HepG2 (cell line): ENCODE results near the gene TMIGD2. TPM values are rescaled to one million over a fixed set of nuclear protein-coding genes. Genes with fewer than 3 reads are reported as not detected.

ENCODE experiments used
- ARNTL ChIP-seq: sonication (generic); formaldehyde crosslinking; IDR thresholded peaks from 2 replicates; pipeline ENCODE4 v1.4.0; 2020; ENCODE audit warnings: mild to moderate bottlenecking, missing genetic modification reagents
- ATF7-NPFF ChIP-seq: sonication (generic); formaldehyde crosslinking; IDR thresholded peaks from 2 replicates; pipeline ENCODE4 v1.8.1; 2023; ENCODE audit warnings: mild to moderate bottlenecking, low read depth, missing genetic modification reagents, moderate library complexity
- CEBPB ChIP-seq: IDR thresholded peaks from 2 replicates; pipeline ENCODE4 v1.6.1; 2011; ENCODE audit warnings: low read depth, low read length, improper control_type of control experiment, borderline replicate concordance
- ELF3 ChIP-seq: IDR thresholded peaks from 2 replicates; pipeline ENCODE4 v1.6.1; 2016; ENCODE audit warnings: missing genetic modification reagents, missing compliant biosample characterization
- FOXP1 ChIP-seq, 2 experiments: fragments of 450-650 bp in 1 of 2; IDR thresholded peaks; 2 replicates each; pipeline ENCODE4 v1.6.1; 2017 to 2018; ENCODE audit warnings: antibody characterized with exemption in 1 of 2
- IRX3 ChIP-seq: sonication (generic); formaldehyde crosslinking; IDR thresholded peaks from 2 replicates; pipeline ENCODE4 v1.8.1; 2023; ENCODE audit warnings: mild to moderate bottlenecking, low read depth, missing genetic modification reagents, borderline replicate concordance
- KDM3A ChIP-seq: IDR thresholded peaks from 2 replicates; pipeline ENCODE4 v1.6.1; 2018; ENCODE audit warnings: low read depth, missing compliant biosample characterization
- MNT ChIP-seq: fragments of 450-650 bp; IDR thresholded peaks from 2 replicates; pipeline ENCODE4 v1.6.1; 2016
- NR2C2 ChIP-seq: sonication (generic); formaldehyde crosslinking; IDR thresholded peaks from 2 replicates; pipeline ENCODE4 v1.4.0; 2020; ENCODE audit warnings: missing genetic modification reagents, mild to moderate bottlenecking, moderate library complexity, borderline replicate concordance
- PATZ1 ChIP-seq: sonication (generic); formaldehyde crosslinking; IDR thresholded peaks from 2 replicates; pipeline ENCODE4 v1.4.0; 2020; ENCODE audit warnings: missing genetic modification reagents
- POGZ ChIP-seq: sonication (generic); formaldehyde crosslinking; IDR thresholded peaks from 2 replicates; pipeline ENCODE4 v1.4.0; 2020; ENCODE audit warnings: mild to moderate bottlenecking, missing genetic modification reagents
- SAFB2 ChIP-seq: sonication (generic); formaldehyde crosslinking; IDR thresholded peaks from 2 replicates; pipeline ENCODE4 v1.5.1; 2020; ENCODE audit warnings: missing genetic modification reagents, low read depth, mild to moderate bottlenecking, borderline replicate concordance
- SALL1 ChIP-seq: sonication (generic); formaldehyde crosslinking; IDR thresholded peaks from 2 replicates; pipeline ENCODE4 v1.8.0; 2022; ENCODE audit warnings: mild to moderate bottlenecking, missing genetic modification reagents
- SKI ChIP-seq: fragments of 450-650 bp; IDR thresholded peaks from one replicate; pipeline ENCODE4 v1.6.1; 2018; ENCODE audit warnings: mild to moderate bottlenecking; ENCODE audit not compliant: partially characterized antibody
- TEAD3 ChIP-seq: optimal IDR thresholded peaks from 2 replicates; pipeline ENCODE3; 2016; ENCODE audit warnings: borderline replicate concordance
- ZBTB38 ChIP-seq: sonication (generic); formaldehyde crosslinking; IDR thresholded peaks from 2 replicates; pipeline ENCODE4 v1.5.1; 2020; ENCODE audit warnings: mild to moderate bottlenecking, missing genetic modification reagents
- ZFAT ChIP-seq: sonication (generic); formaldehyde crosslinking; conservative IDR thresholded peaks from 2 replicates; pipeline ENCODE4 v1.8.1; 2023; ENCODE audit warnings: missing genetic modification reagents, inconsistent platforms
- ZFP37 ChIP-seq: sonication (generic); formaldehyde crosslinking; IDR thresholded peaks from 2 replicates; pipeline ENCODE4 v1.4.0; 2020; ENCODE audit warnings: missing genetic modification reagents, borderline replicate concordance
- ZNF263 ChIP-seq: sonication (generic); formaldehyde crosslinking; IDR thresholded peaks from 2 replicates; pipeline ENCODE4 v1.4.0; 2020; ENCODE audit warnings: missing genetic modification reagents
- ZNF788 ChIP-seq: sonication (generic); formaldehyde crosslinking; IDR thresholded peaks from 2 replicates; pipeline ENCODE4 v1.5.0; 2020; ENCODE audit warnings: mild to moderate bottlenecking, missing genetic modification reagents, borderline replicate concordance
- ZNF878 ChIP-seq: sonication (generic); formaldehyde crosslinking; IDR thresholded peaks from 2 replicates; pipeline ENCODE4 v1.8.1; 2023; ENCODE audit warnings: mild to moderate bottlenecking, missing genetic modification reagents, moderate library complexity
- ZSCAN31 ChIP-seq: sonication (generic); formaldehyde crosslinking; IDR thresholded peaks from 2 replicates; pipeline ENCODE4 v1.5.0; 2020; ENCODE audit warnings: low read depth, mild to moderate bottlenecking, missing genetic modification reagents
- polyA plus RNA-seq, 8 experiments: library from polyadenylated mRNA; depleted of rRNA in 3 of 8; stranded (reverse) in 7 of 8; unstranded in 1 of 8; fragments of >200 nt; fragmentation: Illumina TruSeq in 4 of 8; extraction: Trizol in 4 of 8; gene quantifications; 2 replicates each; pipeline versions ENCODE4 v1.2.1 to v1.2.3, GENCODE V29; 2011 to 2016; ENCODE audit warnings: low read depth in 4 of 8, missing spikeins in 1 of 8, mixed read lengths in 1 of 8; ENCODE audit not compliant: insufficient read depth in 1 of 8
- total RNA-seq, 5 experiments: library from RNA; depleted of rRNA; stranded (reverse); fragments of >200 nt; fragmentation: Illumina TruSeq; extraction: Trizol; gene quantifications; 2 replicates each; pipeline ENCODE4 v1.2.3, GENCODE V29; 2016; ENCODE audit warnings: low read depth in 1 of 5
- TF ChIP-seq, protein P1 (sequence below): sonication (generic); formaldehyde crosslinking; conservative IDR thresholded peaks from 2 replicates; pipeline ENCODE4 v1.4.0; 2020; ENCODE audit warnings: missing genetic modification reagents

TMIGD2 gene
- total and polyA plus RNA-seq, 2 of the 13 experiments (the other 11 are each of a cell fraction or from before 2014, with no cell fraction given) = 0.11 to 1.0 TPM

GRCh38 chr19:4337906-4338440, 35.8 kb upstream of the TMIGD2 start (continued):
- TF ChIP-seq, protein P1, sequence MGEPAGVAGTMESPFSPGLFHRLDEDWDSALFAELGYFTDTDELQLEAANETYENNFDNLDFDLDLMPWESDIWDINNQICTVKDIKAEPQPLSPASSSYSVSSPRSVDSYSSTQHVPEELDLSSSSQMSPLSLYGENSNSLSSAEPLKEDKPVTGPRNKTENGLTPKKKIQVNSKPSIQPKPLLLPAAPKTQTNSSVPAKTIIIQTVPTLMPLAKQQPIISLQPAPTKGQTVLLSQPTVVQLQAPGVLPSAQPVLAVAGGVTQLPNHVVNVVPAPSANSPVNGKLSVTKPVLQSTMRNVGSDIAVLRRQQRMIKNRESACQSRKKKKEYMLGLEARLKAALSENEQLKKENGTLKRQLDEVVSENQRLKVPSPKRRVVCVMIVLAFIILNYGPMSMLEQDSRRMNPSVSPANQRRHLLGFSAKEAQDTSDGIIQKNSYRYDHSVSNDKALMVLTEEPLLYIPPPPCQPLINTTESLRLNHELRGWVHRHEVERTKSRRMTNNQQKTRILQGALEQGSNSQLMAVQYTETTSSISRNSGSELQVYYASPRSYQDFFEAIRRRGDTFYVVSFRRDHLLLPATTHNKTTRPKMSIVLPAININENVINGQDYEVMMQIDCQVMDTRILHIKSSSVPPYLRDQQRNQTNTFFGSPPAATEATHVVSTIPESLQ = no peak
- TF ChIP-seq ELF3 (CRISPR knock-in tag) (no peak; the same call in none of the 2 replicates), ZBTB38 (CRISPR knock-in tag) (peak; percentile 72), ARNTL (CRISPR knock-in tag) (peak; percentile 51; the same call in 1 of the 2 replicates), PATZ1 (CRISPR knock-in tag) (peak; percentile 92), CEBPB (no peak), SKI (peak; percentile 47), KDM3A (CRISPR knock-in tag) (0 out of 2 replicates have a peak, but pooled peaks have one; percentile 52), ZNF263 (CRISPR knock-in tag) (peak; percentile 85), POGZ (CRISPR knock-in tag) (0 out of 2 replicates have a peak, but pooled peaks have one; percentile 15), IRX3 (CRISPR knock-in tag) (no peak), ATF7-NPFF (CRISPR knock-in tag) (peak; percentile 33; the same call in 1 of the 2 replicates), SALL1 (CRISPR knock-in tag) (peak; percentile 52), ZFP37 (peak; percentile 16; the same call in 1 of the 2 replicates), SAFB2 (0 out of 2 replicates have a peak, but pooled peaks have one; percentile 52), FOXP1 (IDR thresholded peaks at IDR 0.05) (no peak), FOXP1 (CRISPR knock-in tag; IDR thresholded peaks at IDR 0.05) (peak; percentile 20; the same call in 1 of the 2 replicates), MNT (peak; percentile 10), ZSCAN31 (CRISPR knock-in tag) (peak; percentile 57; the same call in 1 of the 2 replicates), ZNF878 (CRISPR knock-in tag) (0 out of 2 replicates have a peak, but pooled peaks have one; percentile 30), ZNF788 (CRISPR knock-in tag) (peak; percentile 63; the same call in 1 of the 2 replicates), ZFAT (no peak), NR2C2 (CRISPR knock-in tag) (no peak), TEAD3 (peak; percentile 97)
